Endometrium (tissue), 2 donors: ENCODE results near the gene OR8I2.
"Not testable (repeated sequence)": the region's sequence is repeated elsewhere in the genome, so short reads cannot be mapped to it uniquely, and the experiment has no call there.

Experiments
- FAIRE-seq: peaks from 2 replicates; lab custom pipeline; 2012; peaks lifted over from hg19 to GRCh38; lab: Jason Lieb, UNC
- donor health status: control.
- donor health status: control.

The OR8I2 gene

DNA sequence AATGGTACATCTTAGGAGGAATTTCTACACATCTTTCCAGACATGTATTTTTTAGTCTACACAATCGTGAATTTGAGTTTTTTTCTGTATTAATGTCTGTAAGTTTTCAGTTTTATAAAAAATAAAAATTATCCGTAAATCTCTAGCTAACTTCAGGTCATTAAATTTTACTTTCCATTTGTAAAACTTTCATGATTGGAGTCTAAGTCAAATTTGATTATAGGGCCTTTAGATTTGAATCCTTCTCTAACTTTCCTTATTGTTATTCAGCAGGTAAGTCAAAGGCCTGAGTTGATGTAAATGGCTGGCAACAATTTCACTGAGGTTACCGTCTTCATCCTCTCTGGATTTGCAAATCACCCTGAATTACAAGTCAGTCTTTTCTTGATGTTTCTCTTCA is at the start of gene OR8I2:
Gene OR8I2, plus strand, starts transcription at position 301 of the 400 bp plus-strand sequence. Its CDS starts 0 bp downstream, at position 301.
- FAIRE-seq, result no peak

DNA sequence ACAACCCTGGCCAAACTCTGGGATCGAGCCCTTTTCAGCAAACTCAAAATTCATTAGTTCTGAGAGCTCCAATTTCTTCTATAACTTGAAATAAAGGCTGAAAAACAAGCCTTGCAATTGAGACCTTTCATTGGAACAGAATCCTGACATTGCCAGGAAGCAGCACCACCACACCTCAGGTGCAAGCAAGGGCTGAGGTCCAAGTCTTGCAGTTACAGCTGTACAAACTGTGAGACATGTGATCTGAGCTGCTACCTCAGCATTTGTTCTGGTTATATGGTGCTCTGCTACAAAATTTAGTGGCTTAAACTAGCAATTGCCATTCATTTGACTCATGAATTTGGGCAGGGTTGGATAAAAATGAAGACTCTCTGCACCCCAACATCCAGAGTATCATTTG is 47.6 kb upstream of the OR8I2 start:
- FAIRE-seq, result no peak

DNA sequence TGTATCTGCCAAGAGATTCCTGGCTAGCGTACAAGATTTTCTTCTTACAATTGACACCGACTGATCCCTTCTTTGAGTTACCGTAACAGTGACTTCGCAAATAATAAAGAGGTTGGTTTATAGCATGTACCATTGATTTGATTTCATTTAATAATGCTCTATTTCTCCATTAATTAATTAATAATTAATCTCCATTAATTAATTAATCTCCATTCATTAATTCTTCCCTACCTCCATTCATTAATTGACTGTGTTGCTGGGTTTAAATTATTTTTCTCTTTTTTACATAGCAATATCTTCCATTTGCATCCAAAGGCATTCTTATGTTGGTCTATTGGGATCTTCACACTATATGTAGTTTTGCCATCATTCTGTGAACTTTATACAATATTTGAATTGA is 44.6 kb upstream of the OR8I2 start:
- no peak for FAIRE-seq

DNA sequence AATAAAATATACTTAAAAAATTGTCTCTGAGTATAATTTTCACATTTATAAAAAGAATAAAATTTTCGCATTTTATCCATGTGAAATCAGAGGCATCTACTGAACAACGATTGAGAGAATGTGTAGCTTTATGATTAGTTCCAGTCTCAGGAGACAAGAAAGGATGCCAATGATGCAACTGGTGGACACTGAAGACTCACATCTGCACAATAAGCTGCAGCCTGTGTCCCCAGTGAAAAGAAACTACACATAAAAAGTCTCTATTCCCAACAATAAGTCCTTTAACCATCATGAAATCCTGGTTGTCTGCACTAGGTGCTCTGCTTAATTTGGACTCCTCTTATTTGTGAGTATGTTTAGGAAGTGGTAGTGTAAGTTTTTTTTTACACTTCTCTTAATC is 43.6 kb upstream of the OR8I2 start:
- FAIRE-seq, result no peak

DNA sequence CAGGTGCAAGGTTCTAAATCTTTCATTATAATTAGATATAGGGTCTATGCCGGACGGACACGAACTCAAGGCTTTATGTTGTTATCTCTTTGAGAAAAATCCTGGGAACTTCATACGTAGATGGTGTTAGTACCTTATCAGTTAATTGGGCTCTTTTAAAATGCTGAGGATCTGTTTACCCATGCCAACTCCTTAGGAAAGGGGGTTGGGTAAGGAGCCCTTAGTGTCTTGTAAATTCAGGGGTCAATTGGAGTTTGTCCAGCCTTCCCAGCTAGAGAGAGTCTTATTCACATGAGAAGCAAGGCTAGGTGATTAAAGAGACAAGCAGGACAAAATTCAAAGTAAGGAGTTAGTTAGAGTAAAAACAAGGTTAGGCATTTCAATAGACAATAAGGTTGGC is 36.7 kb upstream of the OR8I2 start:
- FAIRE-seq, result not testable (repeated sequence)

DNA sequence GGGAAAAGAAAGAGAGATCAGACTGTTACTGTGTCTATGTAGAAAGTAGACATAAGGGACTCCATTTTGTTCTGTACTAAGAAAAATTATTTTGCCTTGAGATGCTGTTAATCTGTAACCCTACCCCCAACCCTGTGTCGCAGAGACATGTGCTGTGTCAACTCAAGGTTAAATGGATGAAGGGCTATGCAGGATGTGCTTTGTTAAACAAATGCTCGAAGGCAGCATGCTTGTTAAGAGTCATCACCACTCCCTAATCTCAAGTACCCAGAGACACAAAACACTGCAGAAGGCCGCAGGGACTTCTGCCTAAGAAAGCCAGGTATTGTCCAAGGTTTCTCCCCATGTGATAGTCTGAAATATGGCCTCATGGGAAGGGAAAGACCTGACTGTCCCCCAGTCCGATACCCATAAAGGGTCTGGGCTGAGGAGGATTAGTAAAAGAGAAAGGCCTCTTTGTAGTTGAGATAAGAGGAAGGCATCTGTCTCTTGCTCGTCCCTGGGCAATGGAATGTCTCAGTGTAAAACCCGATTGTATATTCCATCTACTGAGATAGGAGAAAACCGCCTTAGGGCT is 35.4 kb upstream of the OR8I2 start:
- not testable (repeated sequence) for FAIRE-seq

DNA sequence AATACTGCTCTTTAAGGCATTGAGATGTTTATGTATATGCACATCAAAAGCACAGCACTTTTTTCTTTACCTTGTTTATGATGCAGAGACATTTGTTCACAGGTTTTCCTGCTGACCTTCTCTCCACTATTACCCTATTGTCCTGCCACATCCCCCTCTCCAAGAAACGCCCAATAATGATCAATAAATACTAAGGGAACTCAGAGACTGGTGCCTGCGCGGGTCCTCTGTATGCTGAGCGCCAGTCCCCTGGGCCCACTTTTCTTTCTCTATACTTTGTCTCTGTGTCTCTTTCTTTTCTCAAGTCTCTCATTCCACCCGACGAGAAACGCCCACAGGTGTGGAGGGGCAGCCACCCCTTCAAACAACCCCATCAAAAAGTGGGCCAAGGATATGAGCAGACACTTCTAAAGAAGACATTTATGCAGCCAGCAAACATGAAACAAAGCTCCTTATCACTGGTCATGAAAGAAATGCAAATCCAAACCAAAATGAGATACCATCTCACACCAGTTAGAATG is 34.8 kb upstream of the OR8I2 start:
- FAIRE-seq, result not testable (repeated sequence)

DNA sequence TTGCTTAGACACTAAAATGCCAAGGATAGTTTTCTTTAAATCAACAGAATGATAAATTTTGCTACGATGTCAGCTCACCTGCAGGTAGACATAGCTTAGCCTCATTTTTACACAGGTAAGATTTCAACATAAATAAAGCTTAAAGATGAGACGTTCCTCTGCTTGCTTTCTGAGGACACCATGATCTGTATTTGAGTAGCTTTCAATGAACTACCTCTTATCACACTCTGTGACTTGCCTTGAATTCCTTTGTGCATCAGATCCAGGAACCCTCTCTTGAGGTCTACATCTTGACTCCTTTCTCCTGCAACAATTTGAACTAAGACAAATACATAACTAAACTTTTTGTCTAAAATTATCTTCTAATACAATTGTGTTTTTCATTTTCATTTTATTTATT is 26.1 kb upstream of the OR8I2 start:
- FAIRE-seq, result no peak

DNA sequence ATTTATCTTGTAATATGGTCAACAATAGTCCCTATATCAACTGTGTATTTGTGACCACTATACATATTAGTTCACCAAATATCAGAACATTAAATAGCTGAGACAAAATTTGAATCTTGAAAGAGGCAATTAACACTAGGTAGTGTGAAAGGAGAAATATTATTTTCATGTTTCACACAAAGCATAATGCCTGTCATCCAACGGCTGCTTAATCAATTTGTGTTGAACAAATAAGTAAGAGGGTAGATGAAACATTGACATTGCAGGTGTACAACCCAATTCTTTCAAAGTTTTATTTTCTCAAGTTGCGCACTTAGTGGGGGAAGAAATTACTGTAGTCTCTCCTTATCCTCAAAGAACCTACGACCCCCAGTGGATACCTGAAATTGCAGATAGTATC is 3.4 kb upstream of the OR8I2 start:
- no peak for FAIRE-seq

DNA sequence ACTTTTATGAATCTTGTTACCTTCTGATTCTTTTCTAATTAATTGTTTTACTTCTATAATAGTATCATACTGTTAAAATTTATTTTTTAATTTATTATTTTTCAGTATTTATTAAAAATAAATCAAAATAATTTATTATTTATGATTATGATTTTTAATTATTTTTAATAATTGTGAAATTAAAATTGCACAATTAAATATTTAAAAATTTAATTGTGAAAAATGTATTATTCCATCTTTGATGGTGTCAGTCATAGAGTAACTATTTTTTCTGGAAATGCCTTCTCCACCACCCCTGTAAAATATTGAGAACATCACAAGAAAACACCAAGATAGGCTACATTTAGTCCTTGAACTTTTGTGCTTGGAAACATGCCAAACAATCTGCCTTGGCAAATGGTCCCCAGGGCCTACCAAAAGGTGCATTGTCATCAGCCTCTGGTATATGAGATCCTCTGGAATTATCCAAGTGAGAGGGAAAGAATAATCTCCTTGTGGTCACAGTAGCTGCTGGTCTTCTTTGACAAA is 10.2 kb downstream of the OR8I2 start, which contains the start of gene OR8H2:
Gene OR8H2, plus strand, starts transcription at position 478 of the 528 bp plus-strand sequence. CDS start 1,356 bp downstream, outside the sequence.
- peak; percentile 92 for FAIRE-seq

DNA sequence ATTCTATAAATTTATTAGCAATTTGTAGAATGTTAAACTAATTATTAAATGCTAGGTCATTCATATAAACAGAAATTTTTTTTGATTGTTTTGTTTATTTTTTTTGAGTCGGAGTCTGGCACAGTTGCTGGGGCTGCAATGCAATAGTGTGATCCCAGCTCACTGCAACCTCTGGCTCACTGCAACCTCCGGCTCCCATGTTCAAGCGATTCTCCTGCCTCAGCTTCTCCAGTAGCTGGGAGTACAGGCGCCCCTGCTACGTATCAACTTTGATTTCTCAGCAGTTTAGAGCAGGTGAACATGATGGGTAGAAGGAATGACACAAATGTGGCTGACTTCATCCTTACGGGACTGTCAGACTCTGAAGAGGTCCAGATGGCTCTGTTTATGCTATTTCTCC is 29.0 kb downstream of the OR8I2 start, which contains the start of gene OR8H3:
Gene OR8H3, plus strand, starts transcription at position 301 of the 400 bp plus-strand sequence. Its CDS starts 0 bp downstream, at position 301.
- FAIRE-seq, result no peak

DNA sequence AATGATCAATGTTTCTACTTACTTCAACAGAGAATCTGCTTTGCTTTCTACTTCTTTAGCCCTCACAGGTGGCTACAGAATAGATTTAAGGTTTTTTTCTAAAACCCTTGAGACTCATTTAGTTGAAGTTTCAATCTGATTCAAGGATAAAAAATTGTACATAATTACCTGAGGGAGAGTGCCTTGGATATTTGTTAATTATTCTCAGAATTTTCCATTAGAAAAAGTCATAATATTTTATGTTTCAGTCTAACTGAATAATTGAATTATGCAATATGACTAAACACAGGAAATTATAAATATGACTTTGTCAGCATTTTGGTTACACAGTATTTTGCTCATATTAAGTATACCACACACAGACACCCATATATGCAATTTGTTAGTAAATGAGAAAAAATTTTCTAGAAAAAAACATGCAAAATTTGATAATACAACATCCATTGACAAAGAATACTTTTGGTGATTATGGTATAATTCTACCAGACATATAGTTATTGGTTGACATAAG is 47.1 kb downstream of the OR8I2 start, which contains the start of gene OR8J3:
Gene OR8J3, minus strand, starts transcription at position 51 of the 511 bp plus-strand sequence. CDS start 2,483 bp downstream, outside the sequence.
- no peak for FAIRE-seq

DNA sequence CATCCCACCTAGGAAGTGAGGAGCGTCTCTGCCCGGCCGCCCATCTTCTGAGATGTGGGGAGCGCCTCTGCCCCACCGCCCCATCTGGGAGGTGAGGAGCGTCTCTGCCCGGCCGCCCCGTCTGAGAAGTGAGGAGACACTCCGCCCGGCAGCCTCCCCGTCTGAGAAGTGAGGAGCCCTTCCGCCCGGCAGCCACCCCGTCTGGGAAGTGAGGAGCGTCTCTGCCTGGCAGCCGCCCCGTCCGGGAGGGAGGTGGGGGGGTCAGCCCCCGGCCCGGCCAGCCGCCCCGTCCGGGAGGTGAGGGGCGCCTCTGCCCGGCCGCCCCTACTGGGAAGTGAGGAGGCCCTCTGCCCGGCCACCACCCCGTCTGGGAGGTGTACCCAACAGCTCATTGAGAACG is 50.6 kb downstream of the OR8I2 start:
- FAIRE-seq, result not testable (repeated sequence)
